H1 (cell line): ENCODE results near the gene IZUMO4. TPM values are rescaled to one million over a fixed set of nuclear protein-coding genes. Genes with fewer than 3 reads are reported as not detected.

Experiments
- CTCF ChIA-PET: fragments of 300-600 bp; sonication (Branson Sonifier 250); formaldehyde crosslinking; loops from one replicate; lab custom pipeline; 2021; ENCODE audit not compliant: partially characterized antibody; lab: Charles Lee
- POLR2A ChIA-PET: fragments of 300-600 bp; sonication (Branson Sonifier 250); formaldehyde crosslinking; loops from one replicate; lab custom pipeline; 2021; ENCODE audit warnings: inconsistent platforms; ENCODE audit not compliant: partially characterized antibody; lab: Charles Lee
- DNase-seq, 2 experiments: peaks; one replicate each; pipeline versions ENCODE4 v3.0.0 to v3.0.0-alpha.2; 2010 to 2022; ENCODE audit warnings: low spot score in 2 of 2, low read depth in 1 of 2, mixed read lengths in 1 of 2
- FAIRE-seq: peaks from 2 replicates; lab custom pipeline; 2011; peaks lifted over from hg19 to GRCh38; lab: Jason Lieb, UNC
- H2AFZ ChIP-seq: 2 replicates; pipeline ENCODE4 v1.8.1; 2012; ENCODE audit warnings: low read length, inconsistent platforms
- H2AK5ac ChIP-seq: 2 replicates; pipeline ENCODE4 v1.6.1; 2013; ENCODE audit warnings: low read depth, low read length
- H2BK120ac ChIP-seq: replicated peaks from 2 replicates; pipeline ENCODE3; 2013; ENCODE audit warnings: low read depth, low read length, inconsistent platforms
- H2BK12ac ChIP-seq: 2 replicates; pipeline ENCODE4 v1.6.1; 2013; ENCODE audit warnings: low read depth, low read length
- H2BK15ac ChIP-seq: 2 replicates; pipeline ENCODE4 v1.6.1; 2013; ENCODE audit warnings: low read length
- H2BK20ac ChIP-seq: 2 replicates; pipeline ENCODE4 v1.6.1; 2013; ENCODE audit warnings: low read length
- H2BK5ac ChIP-seq: 2 replicates; pipeline ENCODE4 v1.6.1; 2013; ENCODE audit warnings: low read depth, low read length
- H3K14ac ChIP-seq: 2 replicates; pipeline ENCODE4 v1.6.1; 2013; ENCODE audit warnings: inconsistent platforms; ENCODE audit not compliant: insufficient read length
- H3K18ac ChIP-seq: 2 replicates; pipeline ENCODE4 v1.6.1; 2013; ENCODE audit warnings: low read length; ENCODE audit errors: extremely low read depth
- H3K23ac ChIP-seq: 2 replicates; pipeline ENCODE4 v1.6.1; 2013; ENCODE audit warnings: inconsistent platforms; ENCODE audit not compliant: insufficient read length
- H3K23me2 ChIP-seq: 2 replicates; pipeline ENCODE4 v1.6.1; 2013; ENCODE audit warnings: low read depth, low read length
- H3K27ac ChIP-seq: 2 replicates; pipeline ENCODE4 v1.6.1; 2011; ENCODE audit warnings: low read depth, low read length, inconsistent platforms
- H3K27me3 ChIP-seq, 4 experiments: replicated peaks in 1 of 4; 1 replicate in 1 of 4; 2 replicates in 3 of 4; pipeline versions ENCODE4 v1.6.1 to v1.8.1; 2011 to 2013; ENCODE audit warnings: low read length in 3 of 4, mild to moderate bottlenecking in 3 of 4, inconsistent platforms in 2 of 4, mixed read lengths in 2 of 4, moderate library complexity in 1 of 4; ENCODE audit not compliant: control insufficient read depth in 3 of 4, insufficient read depth in 3 of 4; ENCODE audit errors: extremely low read depth in 1 of 4
- H3K36me3 ChIP-seq, 4 experiments: 2 replicates each; pipeline versions ENCODE4 v1.6.1 to v1.8.1; 2011 to 2013; ENCODE audit warnings: mild to moderate bottlenecking in 4 of 4, low read length in 3 of 4, moderate library complexity in 2 of 4, control low read depth in 1 of 4, inconsistent platforms in 1 of 4; ENCODE audit not compliant: insufficient read depth in 4 of 4, control insufficient read depth in 2 of 4
- H3K4ac ChIP-seq: replicated peaks from 2 replicates; pipeline ENCODE3; 2013; ENCODE audit warnings: low read length, low read depth, mixed read lengths, inconsistent platforms; ENCODE audit not compliant: insufficient read length
- H3K4me1 ChIP-seq, 4 experiments: replicated peaks in 1 of 4; 1 replicate in 1 of 4; 2 replicates in 3 of 4; pipeline versions ENCODE4 v1.6.1 to v1.8.1; 2011 to 2013; ENCODE audit warnings: low read length in 3 of 4, inconsistent platforms in 2 of 4, mixed read lengths in 1 of 4; ENCODE audit not compliant: insufficient read depth in 4 of 4, control insufficient read depth in 3 of 4
- H3K4me2 ChIP-seq, 2 experiments: 2 replicates each; pipeline versions ENCODE4 v1.6.1 to v1.8.1; 2011 to 2013; ENCODE audit warnings: low read depth in 2 of 2, low read length in 2 of 2, control low read depth in 1 of 2, inconsistent platforms in 1 of 2, mild to moderate bottlenecking in 1 of 2; ENCODE audit not compliant: insufficient read depth in 1 of 2
- H3K4me3 ChIP-seq, 4 experiments: fragments of 200-600, 300-600 bp in 1 of 4; sonication (generic), shearing (Covaris generic), sonication (Bioruptor Twin) in 1 of 4; 2 replicates each; pipeline versions ENCODE4 v1.5.1 to v1.8.1; 2011 to 2016; ENCODE audit warnings: low read length in 4 of 4, low read depth in 3 of 4, control low read depth in 2 of 4, inconsistent platforms in 2 of 4, mild to moderate bottlenecking in 2 of 4, mixed read lengths in 1 of 4, moderate library complexity in 1 of 4; ENCODE audit not compliant: insufficient read depth in 2 of 4; ENCODE audit errors: extremely low read depth in 1 of 4
- H3K56ac ChIP-seq: replicated peaks from 2 replicates; pipeline ENCODE3; 2013; ENCODE audit warnings: low read depth, mild to moderate bottlenecking, mixed read lengths, low read length, inconsistent platforms; ENCODE audit not compliant: insufficient read length
- H3K79me1 ChIP-seq: 2 replicates; pipeline ENCODE4 v1.6.1; 2013; ENCODE audit warnings: low read depth, low read length, control low read depth
- H3K79me2 ChIP-seq, 2 experiments: 2 replicates each; pipeline versions ENCODE4 v1.6.1 to v1.8.1; 2012 to 2013; ENCODE audit warnings: low read length in 2 of 2, mild to moderate bottlenecking in 2 of 2, inconsistent platforms in 1 of 2; ENCODE audit not compliant: insufficient read depth in 2 of 2, control insufficient read depth in 1 of 2
- H3K9ac ChIP-seq, 4 experiments: replicated peaks in 1 of 4; 1 replicate in 1 of 4; 2 replicates in 3 of 4; pipeline versions ENCODE4 v1.6.1 to v1.8.1; 2011 to 2013; ENCODE audit warnings: low read depth in 3 of 4, low read length in 3 of 4, control low read depth in 2 of 4, mild to moderate bottlenecking in 2 of 4, moderate library complexity in 2 of 4, inconsistent platforms in 1 of 4; ENCODE audit errors: extremely low read depth in 1 of 4
- H3K9me3 ChIP-seq, 2 experiments: 2 replicates each; pipeline versions ENCODE4 v1.6.1 to v1.8.1; 2012 to 2013; ENCODE audit warnings: mild to moderate bottlenecking in 2 of 2, moderate library complexity in 2 of 2, control low read depth in 1 of 2, inconsistent platforms in 1 of 2, low read depth in 1 of 2, low read length in 1 of 2, mixed read lengths in 1 of 2; ENCODE audit not compliant: insufficient read depth in 2 of 2
- H4K20me1 ChIP-seq, 2 experiments: replicated peaks in 1 of 2; 2 replicates each; pipeline versions ENCODE3 to v1.8.1; 2011 to 2013; ENCODE audit warnings: inconsistent platforms in 2 of 2, low read length in 2 of 2, mild to moderate bottlenecking in 1 of 2; ENCODE audit not compliant: insufficient read depth in 2 of 2, control insufficient read depth in 1 of 2
- H4K5ac ChIP-seq: 2 replicates; pipeline ENCODE4 v1.6.1; 2013; ENCODE audit warnings: low read length, low read depth, mixed read lengths, inconsistent platforms; ENCODE audit not compliant: insufficient read length
- H4K8ac ChIP-seq: 2 replicates; pipeline ENCODE4 v1.8.0; 2013; ENCODE audit warnings: mild to moderate bottlenecking, moderate library complexity, low read length, inconsistent platforms; ENCODE audit not compliant: insufficient read depth; ENCODE audit errors: extremely low read depth
- H4K91ac ChIP-seq: replicated peaks from 2 replicates; pipeline ENCODE3; 2013; ENCODE audit warnings: low read length, mixed read lengths, inconsistent platforms; ENCODE audit not compliant: insufficient read length
- ASH2L ChIP-seq: fragments of 200-600, 300-600 bp; sonication (generic); IDR thresholded peaks from one replicate; pipeline ENCODE4 v1.7.1; 2017; ENCODE audit warnings: low read length
- EP300 ChIP-seq, 2 experiments: IDR thresholded peaks; 1 replicate in 1 of 2; 2 replicates in 1 of 2; pipeline ENCODE4 v1.6.1; 2011 to 2012; ENCODE audit warnings: low read depth in 2 of 2, low read length in 2 of 2, mild to moderate bottlenecking in 2 of 2, borderline replicate concordance in 1 of 2, inconsistent platforms in 1 of 2, moderate library complexity in 1 of 2
- GTF2F1 ChIP-seq: IDR thresholded peaks from 2 replicates; pipeline ENCODE4 v1.6.1; 2012; ENCODE audit warnings: low read depth, low read length, improper control_type of control experiment, borderline replicate concordance
- HDAC2 ChIP-seq, 2 experiments: fragments of 300-600 bp in 1 of 2; sonication (generic) in 1 of 2; IDR thresholded peaks; 2 replicates each; pipeline ENCODE4 v1.6.1; 2011 to 2012; ENCODE audit warnings: low read depth in 2 of 2, low read length in 2 of 2, mild to moderate bottlenecking in 2 of 2, moderate library complexity in 2 of 2, borderline replicate concordance in 1 of 2, inconsistent platforms in 1 of 2
- HDAC6 ChIP-seq: IDR thresholded peaks from one replicate; pipeline ENCODE4 v1.7.1; 2012; ENCODE audit warnings: low read depth, mild to moderate bottlenecking, inconsistent platforms, low read length, moderate library complexity
- KDM1A ChIP-seq: fragments of 200-600, 300-600 bp; sonication (generic); IDR thresholded peaks from 2 replicates; pipeline ENCODE4 v1.7.1; 2016; ENCODE audit warnings: mild to moderate bottlenecking, low read length, borderline replicate concordance
- KDM4A ChIP-seq: IDR thresholded peaks from one replicate; pipeline ENCODE4 v1.7.1; 2012; ENCODE audit warnings: low read depth, mild to moderate bottlenecking, moderate library complexity, low read length, inconsistent platforms; ENCODE audit not compliant: severe bottlenecking
- RAD21 ChIP-seq, 2 experiments: IDR thresholded peaks in 1 of 2; conservative IDR thresholded peaks in 1 of 2; 2 replicates each; pipeline ENCODE4 v1.6.1; 2011; ENCODE audit warnings: low read depth in 2 of 2, low read length in 2 of 2, improper control_type of control experiment in 1 of 2, inconsistent platforms in 1 of 2, mild to moderate bottlenecking in 1 of 2, moderate library complexity in 1 of 2
- SAP30 ChIP-seq: fragments of 300-600 bp; sonication (generic); IDR thresholded peaks from 2 replicates; pipeline ENCODE4 v1.7.1; 2012; ENCODE audit warnings: low read length, moderate library complexity, mild to moderate bottlenecking, inconsistent platforms; ENCODE audit not compliant: insufficient read depth, insufficient replicate concordance
- SP2 ChIP-seq: IDR thresholded peaks from 2 replicates; pipeline ENCODE4 v1.6.1; 2012; ENCODE audit warnings: mild to moderate bottlenecking, low read length, inconsistent platforms
- SRF ChIP-seq: IDR thresholded peaks from 2 replicates; pipeline ENCODE4 v1.6.1; 2011; ENCODE audit warnings: mild to moderate bottlenecking, low read depth, low read length, moderate library complexity
- TAF1 ChIP-seq: IDR thresholded peaks from 2 replicates; pipeline ENCODE4 v1.6.1; 2011; ENCODE audit warnings: mild to moderate bottlenecking, low read depth, low read length
- WGBS, 2 experiments: shearing (Covaris generic) in 1 of 2; methylation state at CpG; one replicate each; pipeline versions ENCODE4 v1.1.6 to v1.1.7; 2013 to 2015; ENCODE audit warnings: low lambda C conversion rate in 2 of 2, mixed read lengths in 2 of 2, inconsistent platforms in 1 of 2, low coverage in 1 of 2, missing lambda C conversion rate in 1 of 2; ENCODE audit not compliant: insufficient replicate concordance in 2 of 2, insufficient coverage in 1 of 2, insufficient read length in 1 of 2; ENCODE audit errors: extremely low coverage in 1 of 2, missing lambda C conversion rate in 1 of 2; 5-methylcytosine and 5-hydroxymethylcytosine counted together
- polyA plus RNA-seq, 7 experiments: library from polyadenylated mRNA; depleted of rRNA in 3 of 7; stranded (reverse) in 5 of 7; unstranded in 2 of 7; fragments of >200 nt in 5 of 7; fragments of 200-250 nt in 2 of 7; gene quantifications; 1 replicate in 5 of 7; 2 replicates in 1 of 7; 4 replicates in 1 of 7; pipeline versions ENCODE4 v1.2.1 to v1.2.3, GENCODE V29; 2011 to 2013; ENCODE audit warnings: missing spikeins in 2 of 7, mixed read lengths in 2 of 7
- total RNA-seq: library from RNA; stranded (reverse); fragmentation: NEBNext Ultra II Directional; extraction: Animal tissue kit (Norgen Biotek cat#: 25700); gene quantifications from 2 replicates; pipeline ENCODE4 v1.2.1, GENCODE V29; 2021
- TF ChIP-seq, protein P1 (sequence below): IDR thresholded peaks from 2 replicates; pipeline ENCODE4 v1.6.1; 2012; ENCODE audit warnings: inconsistent platforms

The IZUMO4 gene
- total and polyA plus RNA-seq, 2 of the 8 experiments (the other 6 are each of a cell fraction or from before 2014, with no cell fraction given) = 1.8 to 1.9 TPM

DNA sequence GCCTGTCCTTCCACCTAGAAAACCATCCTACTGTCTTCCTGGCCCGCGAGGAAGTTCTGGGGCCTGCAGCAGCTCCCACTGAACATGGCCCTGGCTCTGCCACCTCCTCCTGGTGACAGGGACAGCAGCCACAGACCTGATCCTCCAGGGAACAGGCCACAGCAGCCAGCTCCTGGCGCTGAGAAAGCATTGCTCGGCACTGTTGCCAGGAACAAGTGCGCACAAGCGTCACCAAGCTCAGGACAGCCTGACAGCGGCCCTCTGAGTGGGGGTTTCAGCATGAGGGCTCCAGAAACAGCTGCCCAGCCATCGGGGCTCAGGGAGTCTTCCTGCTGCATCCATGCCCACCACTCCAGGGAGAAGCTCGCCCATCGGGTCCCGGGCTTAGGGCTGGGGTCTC lies 32.8 kb downstream of the IZUMO4 start:
- Histone ChIP-seq H2BK120ac (no peak overlapping the region), H3K18ac (no peak overlapping the region), H2BK12ac (no peak overlapping the region), H2AK5ac (no peak overlapping the region), H3K79me1 (peaks cover 10% of the 10 kb centered on the region), H3K4ac (no peak overlapping the region), H3K36me3 (peaks cover 8 to 58% (median 31%) of the 10 kb centered on the region in 4 experiments; a peak in 7 of 8 replicates), H3K27me3 (no peaks in the 10 kb centered on the region), H3K4me1 (no peaks in the 10 kb centered on the region), H4K91ac (no peak overlapping the region), H2AFZ (no peak overlapping the region), H3K27ac (no peak overlapping the region), H2BK15ac (no peak overlapping the region), H4K8ac (peak overlapping the region; percentile 88), H2BK5ac (no peak overlapping the region), H3K9ac (no peak overlapping the region), H4K5ac (no peak overlapping the region), H3K23ac (no peak overlapping the region), H2BK20ac (no peak overlapping the region), H3K14ac (no peak overlapping the region), H3K56ac (no peak overlapping the region), H3K4me2 (no peak overlapping the region), H3K4me3 (no peak overlapping the region), H3K23me2 (no peaks in the 10 kb centered on the region), H3K9me3 (no peaks in the 10 kb centered on the region), H4K20me1 (peaks cover 17 to 32% of the 10 kb centered on the region in 2 experiments), H3K79me2 (peaks cover 0 to 21% of the 10 kb centered on the region in 2 experiments; a peak in 2 of 4 replicates)
- DNase-seq (no peak), FAIRE-seq (no peak)
- TF ChIP-seq SAP30 = no peak
- no peak for TF ChIP-seq RAD21 (IDR thresholded peaks at IDR 0.05 in 1 of 2, conservative IDR thresholded peaks at IDR 0.05 in 1 of 2; ENCODE audit: low read depth in 2 of 2, low read length in 2 of 2)
- TF ChIP-seq SRF = no peak
- TF ChIP-seq GTF2F1 = no peak
- no peak for TF ChIP-seq KDM4A
- TF ChIP-seq, protein P1, sequence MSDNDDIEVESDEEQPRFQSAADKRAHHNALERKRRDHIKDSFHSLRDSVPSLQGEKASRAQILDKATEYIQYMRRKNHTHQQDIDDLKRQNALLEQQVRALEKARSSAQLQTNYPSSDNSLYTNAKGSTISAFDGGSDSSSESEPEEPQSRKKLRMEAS = no peak
- TF ChIP-seq EP300 (IDR thresholded peaks at IDR 0.05; ENCODE audit: borderline replicate concordance in 1 of 2, low read depth in 2 of 2, low read length in 2 of 2) = no peak
- no peak for TF ChIP-seq KDM1A
- TF ChIP-seq SP2 = no peak
- no peak for TF ChIP-seq ASH2L
- TF ChIP-seq TAF1 = no peak
- TF ChIP-seq HDAC6 = no peak
- TF ChIP-seq HDAC2 (IDR thresholded peaks at IDR 0.05; ENCODE audit: borderline replicate concordance in 1 of 2, low read depth in 2 of 2, low read length in 2 of 2) = no peak
- WGBS, 2 experiments = 96% methylated on average over 11 of the region's 11 CpGs; no CpG with 5 or more reads in 1 of the 2 experiments
- POLR2A ChIA-PET = interaction anchor here (0.6 to 1.7 kb wide), 4 partner anchors 21 to 124 kb away, joined by 3 to 5 read pairs (median 3); no protein-coding TSS in a partner anchor
- CTCF ChIA-PET = interaction anchor here (0.9 to 1.4 kb wide), 5 partner anchors 8 to 109 kb away, joined by 3 to 4 read pairs (median 3); no protein-coding TSS in a partner anchor
